SJSA1 (cell line): ENCODE results near the gene FBXO33. TPM values are rescaled to one million over a fixed set of nuclear protein-coding genes. Genes with fewer than 3 reads are reported as not detected.

Source experiments
- DNase-seq, 2 experiments: peaks; one replicate each; pipeline ENCODE4 v3.0.0-alpha.2; 2015 to 2020; ENCODE audit warnings: low spot score in 2 of 2, low read depth in 1 of 2
- H3K27ac ChIP-seq: fragments of 250-450 bp; sonication (Bioruptor Pico); 2 replicates; pipeline ENCODE4 v1.5.1; 2020; ENCODE audit warnings: mild to moderate bottlenecking, moderate library complexity
- H3K27me3 ChIP-seq: fragments of 250-450 bp; sonication (Bioruptor Pico); replicated peaks from 2 replicates; pipeline ENCODE4 v1.5.1; 2020; ENCODE audit warnings: mild to moderate bottlenecking, moderate library complexity
- H3K36me3 ChIP-seq: fragments of 250-450 bp; sonication (Bioruptor Pico); 2 replicates; pipeline ENCODE4 v1.5.1; 2020; ENCODE audit warnings: mild to moderate bottlenecking
- H3K4me1 ChIP-seq: fragments of 250-450 bp; sonication (Bioruptor Pico); replicated peaks from 2 replicates; pipeline ENCODE4 v1.6.1; 2021; ENCODE audit warnings: mild to moderate bottlenecking
- H3K4me3 ChIP-seq: fragments of 250-450 bp; sonication (Bioruptor Pico); 2 replicates; pipeline ENCODE4 v1.5.1; 2020; ENCODE audit warnings: mild to moderate bottlenecking
- H3K9me3 ChIP-seq: fragments of 250-450 bp; sonication (Bioruptor Pico); replicated peaks from 2 replicates; pipeline ENCODE4 v1.5.1; 2020; ENCODE audit warnings: mild to moderate bottlenecking
- total RNA-seq: library from RNA; depleted of rRNA; stranded (reverse); fragments of >200 nt; shearing (Covaris generic); gene quantifications from 2 replicates; pipeline ENCODE4 v1.2.3, GENCODE V29; 2014; rRNA removed

FBXO33 gene
- total RNA-seq, 1 experiment from 2014 or later: 9.1 TPM

- Histone ChIP-seq H3K27ac (no peak overlapping the region), H3K36me3 (no peaks in the 10 kb centered on the region; the same call in 1 of the 2 replicates), H3K9me3 (no peaks in the 10 kb centered on the region), H3K4me1 (no peaks in the 10 kb centered on the region), H3K27me3 (no peaks in the 10 kb centered on the region), H3K4me3 (no peak overlapping the region)
- no peak for DNase-seq
Measured at GRCh38 chr14:39350866-39351265, 81.4 kb downstream of the FBXO33 start.

Other genes starting within 250 kb of the FBXO33 start
- gene MIA2, start 198.5 kb downstream of the FBXO33 start, total RNA-seq: 10.4 and 19.2 TPM in 2 replicates